ENCODE measurements around the gene OPN1LW. TPM values are rescaled to one million over a fixed set of nuclear protein-coding genes. Genes with fewer than 3 reads are reported as not detected.
"Not testable (repeated sequence)": the region's sequence is repeated elsewhere in the genome, so short reads cannot be mapped to it uniquely, and the experiment has no call there.

OPN1LW gene
- not detected in 2 replicates for total RNA-seq (ENCODE audit: low replicate concordance)

GRCh38 chrX:154144010-154144409 lies at the start of gene OPN1LW:
OPN1LW (plus strand) TSS chrX:154144243; CDS start chrX:154144284, 41 bp downstream.
- not testable (repeated sequence) for H3K4me2 ChIP-seq; H4K20me1 ChIP-seq (ENCODE audit: low read depth); H3K36me3 Mint-ChIP-seq; H3K27ac ChIP-seq; H3K27me3 ChIP-seq; H3K9me3 ChIP-seq (ENCODE audit: low read depth); H3K4me3 ChIP-seq; H3K4me3 Mint-ChIP-seq; H3K4me1 ChIP-seq; H3K79me2 ChIP-seq (ENCODE audit: low read depth); H3K36me3 ChIP-seq; H3K27me3 Mint-ChIP-seq (ENCODE audit: insufficient read depth, low read depth); H2AFZ ChIP-seq (replicated peaks); H3K9ac ChIP-seq; H3K9me3 Mint-ChIP-seq; H3K4me1 Mint-ChIP-seq; H3F3A ChIP-seq (ENCODE audit: low read depth); H3K27ac Mint-ChIP-seq; DNase-seq (ENCODE audit: low spot score)

DNA sequence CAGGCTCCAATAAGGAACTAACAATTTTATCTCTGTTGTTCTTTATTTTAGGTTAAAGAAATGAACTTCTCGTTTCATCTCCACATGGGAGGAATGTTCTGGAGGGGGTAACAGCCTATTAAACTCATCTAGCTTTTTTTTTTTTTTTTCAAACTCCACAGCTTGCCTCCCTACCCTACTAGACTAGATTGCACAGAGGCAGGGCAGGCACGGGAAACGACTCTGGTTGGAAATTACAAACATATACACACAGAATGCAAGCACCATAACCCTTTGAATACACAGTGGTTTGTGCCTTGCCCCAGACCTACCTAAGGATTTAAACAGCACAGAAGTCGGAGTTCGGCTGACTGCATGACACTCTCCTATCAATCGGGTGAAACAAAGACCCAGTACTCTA lies 49.2 kb upstream of the OPN1LW start:
- H4K20me1 ChIP-seq (ENCODE audit: low read depth): peaks cover 63% of the 10 kb centered on the region

DNA sequence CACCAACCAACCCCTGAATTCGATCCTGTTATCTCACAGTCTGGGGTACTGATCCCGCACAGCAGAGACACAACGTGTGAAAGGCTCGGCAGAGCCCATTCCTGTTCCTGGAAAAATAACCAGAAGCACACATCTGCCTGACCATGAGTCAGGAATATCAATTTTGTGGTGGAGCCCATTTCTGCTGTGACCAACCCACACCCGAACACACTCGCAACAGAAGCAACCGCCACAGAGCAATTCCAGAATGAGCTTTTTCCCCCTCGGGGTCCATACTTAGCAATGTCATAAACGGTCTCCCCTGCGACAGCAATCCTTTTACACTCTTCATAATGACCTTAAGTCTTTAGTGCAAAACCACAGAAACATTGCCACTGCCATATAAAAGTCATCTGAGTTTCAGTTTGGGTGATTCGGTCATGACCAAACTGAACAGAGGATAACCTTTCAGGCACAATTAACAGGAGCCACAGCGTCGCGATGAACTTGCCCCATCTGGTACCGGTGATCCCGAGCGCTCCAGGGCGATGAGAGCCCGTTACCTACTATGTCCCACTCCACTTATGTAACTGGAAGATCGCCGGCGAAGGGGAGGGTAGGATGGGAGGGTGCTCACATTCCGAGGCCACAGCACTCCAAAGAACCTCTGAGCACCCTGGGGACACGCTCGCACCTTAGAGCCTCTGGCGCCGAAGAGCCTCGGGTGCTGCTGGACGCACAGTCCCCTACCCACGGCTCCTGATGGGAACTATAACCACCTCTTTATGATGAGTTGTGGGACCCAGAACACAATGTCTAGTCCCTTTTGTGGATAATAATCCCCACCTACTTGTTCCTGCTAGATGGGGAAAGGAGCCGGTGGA lies 47.7 kb upstream of the OPN1LW start:
- Mint-ChIP-seq H3K4me1 (peaks cover 45% of the 10 kb centered on the region), H3K27ac (peak overlapping the region; percentile 91), H3K9me3 (peaks cover 22% of the 10 kb centered on the region), H3K4me3 (peak overlapping the region; percentile 92), H3K27me3 (ENCODE audit: insufficient read depth, low read depth) (peaks cover 3% of the 10 kb centered on the region), H3K36me3 (peaks cover 3% of the 10 kb centered on the region)
- Histone ChIP-seq H3K9me3 (ENCODE audit: low read depth) (no peaks in the 10 kb centered on the region), H3K27me3 (no peaks in the 10 kb centered on the region), H3F3A (ENCODE audit: low read depth) (peaks cover 4% of the 10 kb centered on the region), H2AFZ (replicated peaks) (no peak overlapping the region), H3K79me2 (ENCODE audit: low read depth) (peaks cover 56% of the 10 kb centered on the region), H3K27ac (no peak overlapping the region), H3K9ac (peak overlapping the region; percentile 66), H3K4me2 (peak overlapping the region; percentile 81), H3K36me3 (no peaks in the 10 kb centered on the region), H3K4me1 (peaks cover 34% of the 10 kb centered on the region), H4K20me1 (ENCODE audit: low read depth) (peaks cover 52% of the 10 kb centered on the region), H3K4me3 (peak overlapping the region; percentile 72)
- DNase-seq (ENCODE audit: low spot score): peak; percentile 37
- TF ChIP-seq EZH2 (IDR thresholded peaks at IDR 0.05) (no peak), EZH2phosphoT487 (IDR thresholded peaks at IDR 0.05) (no peak)
- TF ChIP-seq, protein P1, sequence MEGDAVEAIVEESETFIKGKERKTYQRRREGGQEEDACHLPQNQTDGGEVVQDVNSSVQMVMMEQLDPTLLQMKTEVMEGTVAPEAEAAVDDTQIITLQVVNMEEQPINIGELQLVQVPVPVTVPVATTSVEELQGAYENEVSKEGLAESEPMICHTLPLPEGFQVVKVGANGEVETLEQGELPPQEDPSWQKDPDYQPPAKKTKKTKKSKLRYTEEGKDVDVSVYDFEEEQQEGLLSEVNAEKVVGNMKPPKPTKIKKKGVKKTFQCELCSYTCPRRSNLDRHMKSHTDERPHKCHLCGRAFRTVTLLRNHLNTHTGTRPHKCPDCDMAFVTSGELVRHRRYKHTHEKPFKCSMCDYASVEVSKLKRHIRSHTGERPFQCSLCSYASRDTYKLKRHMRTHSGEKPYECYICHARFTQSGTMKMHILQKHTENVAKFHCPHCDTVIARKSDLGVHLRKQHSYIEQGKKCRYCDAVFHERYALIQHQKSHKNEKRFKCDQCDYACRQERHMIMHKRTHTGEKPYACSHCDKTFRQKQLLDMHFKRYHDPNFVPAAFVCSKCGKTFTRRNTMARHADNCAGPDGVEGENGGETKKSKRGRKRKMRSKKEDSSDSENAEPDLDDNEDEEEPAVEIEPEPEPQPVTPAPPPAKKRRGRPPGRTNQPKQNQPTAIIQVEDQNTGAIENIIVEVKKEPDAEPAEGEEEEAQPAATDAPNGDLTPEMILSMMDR (IDR thresholded peaks at IDR 0.05): no peak

More for the DNA sequence above, 49.2 kb upstream of the OPN1LW start:
- TF ChIP-seq, protein P1 (IDR thresholded peaks at IDR 0.05): no peak
- TF ChIP-seq EZH2phosphoT487 (IDR thresholded peaks at IDR 0.05): no peak
- TF ChIP-seq EZH2 (IDR thresholded peaks at IDR 0.05): no peak
- peak overlapping the region; percentile 31 for H3K4me3 ChIP-seq
- DNase-seq (ENCODE audit: low spot score): no peak
- Mint-ChIP-seq H3K4me1 (peaks cover 47% of the 10 kb centered on the region), H3K36me3 (peaks cover 10% of the 10 kb centered on the region), H3K4me3 (peak overlapping the region; percentile 67), H3K27me3 (ENCODE audit: insufficient read depth, low read depth) (no peaks in the 10 kb centered on the region), H3K27ac (no peak overlapping the region), H3K9me3 (peaks cover 23% of the 10 kb centered on the region)
- H3K79me2 ChIP-seq (ENCODE audit: low read depth): peaks cover 71% of the 10 kb centered on the region
- no peak overlapping the region for H3K27ac ChIP-seq
- H3K4me1 ChIP-seq: peaks cover 34% of the 10 kb centered on the region
- H3F3A ChIP-seq (ENCODE audit: low read depth): peaks cover 4% of the 10 kb centered on the region
- H3K9me3 ChIP-seq (ENCODE audit: low read depth): no peaks in the 10 kb centered on the region
- peak overlapping the region; percentile 81 for H3K4me2 ChIP-seq
- no peak overlapping the region for H2AFZ ChIP-seq (replicated peaks)
- no peaks in the 10 kb centered on the region for H3K27me3 ChIP-seq
- no peak overlapping the region for H3K9ac ChIP-seq
- H3K36me3 ChIP-seq: no peaks in the 10 kb centered on the region
